RWPE2 (cell line): ENCODE data around the gene NCBP1.
"Not testable (repeated sequence)": the region's sequence is repeated elsewhere in the genome, so short reads cannot be mapped to it uniquely, and the experiment has no call there.

Source experiments
- ATAC-seq: fragments of 200-7000 bp; cut with Tn5 transposase; 3 replicates; pipeline ENCODE4 v1.9.1; 2021; ENCODE audit warnings: low read depth
- DNase-seq: peaks from one replicate; pipeline ENCODE4 v3.0.0-alpha.2; 2020; ENCODE audit warnings: low spot score
- H3K27ac ChIP-seq: fragments of 450-650 bp; 2 replicates; pipeline ENCODE4 v1.5.1; 2017; ENCODE audit warnings: mild to moderate bottlenecking; ENCODE audit not compliant: poor library complexity, severe bottlenecking
- H3K27me3 ChIP-seq: fragments of 250-450 bp; sonication (Bioruptor Pico); 2 replicates; pipeline ENCODE4 v1.5.1; 2021; ENCODE audit warnings: mild to moderate bottlenecking, moderate library complexity; ENCODE audit not compliant: insufficient read depth, poor library complexity, severe bottlenecking
- H3K36me3 ChIP-seq: fragments of 250-450 bp; sonication (Bioruptor Pico); 2 replicates; pipeline ENCODE4 v1.5.1; 2020; ENCODE audit warnings: low read depth, mild to moderate bottlenecking, moderate library complexity
- H3K4me1 ChIP-seq: fragments of 250-450 bp; sonication (Bioruptor Pico); 2 replicates; pipeline ENCODE4 v1.5.1; 2021; ENCODE audit warnings: mild to moderate bottlenecking, moderate library complexity; ENCODE audit not compliant: insufficient read depth, poor library complexity, severe bottlenecking
- H3K4me3 ChIP-seq: fragments of 250-450 bp; sonication (Bioruptor Pico); 2 replicates; pipeline ENCODE4 v1.5.1; 2021; ENCODE audit warnings: mild to moderate bottlenecking, moderate library complexity; ENCODE audit not compliant: severe bottlenecking
- H3K9me3 ChIP-seq: fragments of 250-450 bp; sonication (Bioruptor Pico); 2 replicates; pipeline ENCODE4 v1.5.1; 2021; ENCODE audit warnings: mild to moderate bottlenecking, moderate library complexity; ENCODE audit not compliant: severe bottlenecking
- CTCF ChIP-seq: fragments of 450-650 bp; IDR thresholded peaks from one replicate; pipeline ENCODE4 v1.5.1; 2017; ENCODE audit warnings: mild to moderate bottlenecking, moderate library complexity; ENCODE audit not compliant: poor library complexity, severe bottlenecking

NCBP1 gene

GRCh38 chr9:97695995-97696802 lies 62.6 kb downstream of the NCBP1 start:
- Histone ChIP-seq H3K4me1 (peaks cover 20% of the 10 kb centered on the region), H3K27ac (peak overlapping the region; percentile 56), H3K36me3 (peaks cover 27% of the 10 kb centered on the region), H3K9me3 (no peaks in the 10 kb centered on the region), H3K27me3 (no peaks in the 10 kb centered on the region), H3K4me3 (peak overlapping the region; percentile 62)
- no peak for ATAC-seq
- TF ChIP-seq CTCF = no peak
- no peak for DNase-seq

DNA sequence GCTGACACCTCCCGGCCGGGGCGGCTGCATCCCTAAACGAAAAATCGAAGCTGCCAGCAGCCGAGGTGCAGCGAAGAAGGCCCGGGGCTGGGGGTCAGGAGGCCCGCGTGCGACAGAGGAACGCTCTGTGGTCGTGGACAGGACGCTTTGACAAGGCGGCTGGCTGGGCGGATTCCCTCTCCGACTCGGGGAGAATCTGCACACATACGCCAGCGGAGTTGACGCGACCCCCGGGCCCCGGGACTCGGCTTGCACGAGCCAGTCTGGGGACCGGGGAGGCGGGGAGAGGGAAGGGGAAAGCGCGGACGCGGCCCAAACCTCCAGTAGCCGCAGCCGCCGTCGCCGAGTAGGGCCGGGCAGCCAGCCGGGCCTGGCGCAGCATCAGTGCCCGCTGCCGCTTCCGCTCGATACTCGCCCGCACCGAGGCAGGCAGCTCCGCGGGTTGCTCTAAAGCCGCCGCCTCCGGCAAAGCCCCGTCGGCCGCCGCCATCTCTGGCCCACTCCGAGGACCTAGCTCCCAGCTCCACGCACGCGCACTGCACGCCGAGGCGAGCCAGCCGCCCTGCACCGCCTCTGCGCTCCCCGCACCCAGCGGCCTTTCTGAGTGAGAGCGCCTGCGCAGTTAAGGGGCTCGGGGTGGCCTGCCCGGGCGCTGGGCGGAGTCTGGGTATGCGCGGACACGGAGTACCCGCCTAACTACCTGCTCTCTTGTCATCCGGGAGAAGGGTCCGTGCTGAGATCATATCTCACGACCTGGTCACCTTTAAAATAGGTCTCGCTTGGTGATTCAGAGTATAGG lies 63.4 kb downstream of the NCBP1 start, which contains the start of gene XPA:
TSS of gene XPA (minus strand) at position 538 of the 799 bp plus-strand sequence. CDS start at position 490, 48 bp downstream.
- ATAC-seq (peak; percentile 92), DNase-seq (peak; percentile 96)
- H3K27ac ChIP-seq = peak within 1 kb of the TSS; percentile 56
- TF ChIP-seq CTCF = no peak
- H3K4me3 ChIP-seq = peak within 1 kb of the TSS; percentile 62
- H3K27me3 ChIP-seq = no peaks in the 10 kb centered on the region
- H3K4me1 ChIP-seq = peaks cover 20% of the 10 kb centered on the region
- no peaks in the 10 kb centered on the region for H3K9me3 ChIP-seq
- peaks cover 21% of the 10 kb centered on the region for H3K36me3 ChIP-seq

DNA sequence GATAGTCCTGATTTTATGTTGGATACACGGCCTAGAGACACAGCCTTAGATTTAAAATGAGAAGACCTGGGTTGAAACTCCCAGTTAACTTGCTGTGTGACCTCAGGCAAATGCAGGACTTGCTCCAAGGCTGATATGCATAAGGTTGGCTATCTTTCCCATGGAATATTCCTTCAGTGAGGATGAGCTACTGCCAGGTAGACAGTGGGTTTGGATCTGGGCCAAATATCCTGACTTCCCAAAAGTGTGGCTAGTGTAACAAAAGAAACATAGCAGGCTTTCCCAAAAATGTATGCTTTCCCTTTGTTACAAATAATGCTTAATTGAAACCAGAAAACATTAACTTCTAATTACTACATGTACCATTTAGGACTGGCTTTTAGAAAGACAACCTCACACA lies 64.2 kb downstream of the NCBP1 start:
- no peak for DNase-seq
- TF ChIP-seq CTCF = no peak
- Histone ChIP-seq H3K9me3 (no peaks in the 10 kb centered on the region), H3K36me3 (peaks cover 13% of the 10 kb centered on the region), H3K4me3 (no peak overlapping the region), H3K4me1 (peaks cover 20% of the 10 kb centered on the region), H3K27ac (peak overlapping the region; percentile 56), H3K27me3 (no peaks in the 10 kb centered on the region)
- ATAC-seq = no peak

DNA sequence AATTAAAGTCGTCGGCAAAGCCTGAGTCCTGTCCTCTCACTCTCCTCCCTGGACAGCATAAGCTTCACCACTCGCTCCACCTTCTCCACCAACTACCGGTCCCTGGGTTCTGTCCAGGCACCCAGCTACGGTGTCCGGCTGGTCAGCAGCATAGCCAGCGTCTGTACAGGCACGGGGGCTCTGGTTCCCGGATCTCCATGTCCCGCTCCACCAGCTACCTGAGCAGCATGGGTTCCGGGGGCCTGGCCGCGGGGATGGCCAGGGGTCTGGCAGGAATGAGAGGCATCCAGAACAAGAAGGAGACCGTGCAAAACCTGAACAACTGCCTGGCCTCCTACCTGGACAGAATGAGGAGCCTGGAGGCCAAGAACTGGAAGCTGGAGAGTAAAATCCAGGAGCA lies 65.2 kb downstream of the NCBP1 start:
- Histone ChIP-seq H3K27ac (no peak overlapping the region), H3K4me1 (peaks cover 29% of the 10 kb centered on the region), H3K4me3 (no peak overlapping the region), H3K27me3 (no peaks in the 10 kb centered on the region), H3K9me3 (no peaks in the 10 kb centered on the region), H3K36me3 (peaks cover 3% of the 10 kb centered on the region; the same call in 1 of the 2 replicates)
- no peak for DNase-seq
- TF ChIP-seq CTCF = no peak
- no peak for ATAC-seq

GRCh38 chr9:97699281-97699680 lies 65.7 kb downstream of the NCBP1 start:
- not testable (repeated sequence) for DNase-seq, ATAC-seq, H3K36me3 ChIP-seq, H3K27ac ChIP-seq, H3K4me3 ChIP-seq, H3K9me3 ChIP-seq, H3K27me3 ChIP-seq
- peaks cover 32% of the 10 kb centered on the region for H3K4me1 ChIP-seq

DNA sequence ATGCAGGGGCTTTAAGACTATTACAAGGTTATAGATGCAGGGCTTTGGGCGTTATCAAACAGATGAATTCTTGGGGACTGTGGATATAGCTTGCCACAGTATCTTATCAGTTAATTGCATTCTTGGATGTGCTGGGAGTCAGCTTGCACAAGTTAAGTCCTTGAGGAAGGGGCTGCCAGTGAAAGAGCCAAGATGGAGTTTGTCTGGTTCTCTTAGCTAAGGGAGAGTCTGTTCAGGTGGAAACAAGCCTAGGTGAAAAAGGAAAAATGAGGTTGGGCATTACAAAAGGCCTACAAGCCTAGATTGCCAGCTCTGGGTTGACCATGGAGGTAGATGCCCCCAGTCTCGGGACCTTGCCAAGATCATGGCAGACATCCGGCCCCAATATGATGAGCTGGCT lies 66.2 kb downstream of the NCBP1 start:
- H3K27me3 ChIP-seq, H3K4me3 ChIP-seq, H3K36me3 ChIP-seq, ATAC-seq, H3K9me3 ChIP-seq, H3K27ac ChIP-seq, DNase-seq: not testable (repeated sequence)
- peaks cover 35% of the 10 kb centered on the region for H3K4me1 ChIP-seq
